ENCODE results near the gene CNOT3. TPM values are rescaled to one million over a fixed set of nuclear protein-coding genes. Genes with fewer than 3 reads are reported as not detected.
A peak's percentile ranks its signal among the peaks of the same experiment; 100 is the strongest.

CNOT3 gene
- total RNA-seq, 1 donor from 2014 or later, result 20.7 TPM

DNA sequence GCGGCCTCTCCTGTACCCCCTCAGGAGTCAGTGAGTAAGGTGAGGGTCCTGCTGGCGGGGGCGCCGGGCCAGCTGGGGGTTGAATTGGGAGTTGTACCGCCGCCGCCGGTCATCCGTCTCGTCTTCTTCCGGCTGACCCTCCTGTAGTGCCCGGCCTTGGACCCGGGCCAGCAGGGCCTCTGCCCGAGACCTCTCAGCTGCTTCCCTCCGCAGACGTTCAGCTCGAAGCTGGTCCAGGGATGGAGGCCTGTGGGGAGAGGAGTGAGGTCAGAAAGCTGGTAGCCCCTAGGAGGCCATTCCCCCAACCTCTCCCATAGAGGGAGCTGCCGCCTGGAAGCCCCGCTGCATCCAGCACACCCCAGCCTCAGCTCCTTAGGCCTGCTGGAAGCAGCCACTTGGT is 18.1 kb downstream of the CNOT3 start:
- no peak for TF ChIP-seq CTCF (IDR thresholded peaks at IDR 0.05; ENCODE audit: insufficient read depth, low read length, poor library complexity, severe bottlenecking)
- Histone ChIP-seq H3K36me3 (ENCODE audit: control insufficient read depth, insufficient read depth, low read length) (peaks cover 5% of the 10 kb centered on the region), H3K27me3 (ENCODE audit: control insufficient read depth, insufficient read depth, low read length) (no peaks in the 10 kb centered on the region), H3K4me3 (ENCODE audit: low read depth, low read length) (no peak overlapping the region)
- no peak for DNase-seq (ENCODE audit: low read depth)

GRCh38 chr19:54156490-54156889 is 18.9 kb downstream of the CNOT3 start:
- DNase-seq (ENCODE audit: low read depth), result no peak
- H3K4me3 ChIP-seq (ENCODE audit: low read depth, low read length), result no peak overlapping the region
- no peaks in the 10 kb centered on the region for H3K27me3 ChIP-seq (ENCODE audit: control insufficient read depth, insufficient read depth, low read length)
- no peak for TF ChIP-seq CTCF (IDR thresholded peaks at IDR 0.05; ENCODE audit: insufficient read depth, low read length, poor library complexity, severe bottlenecking)
- H3K36me3 ChIP-seq (ENCODE audit: control insufficient read depth, insufficient read depth, low read length), result peaks cover 4% of the 10 kb centered on the region

- H3K36me3 ChIP-seq (ENCODE audit: control insufficient read depth, insufficient read depth, low read length), result peaks cover 4% of the 10 kb centered on the region
- no peak for DNase-seq (ENCODE audit: low read depth)
- H3K27me3 ChIP-seq (ENCODE audit: control insufficient read depth, insufficient read depth, low read length), result no peaks in the 10 kb centered on the region
- H3K4me3 ChIP-seq (ENCODE audit: low read depth, low read length), result no peak overlapping the region
- no peak for TF ChIP-seq CTCF (IDR thresholded peaks at IDR 0.05; ENCODE audit: insufficient read depth, low read length, poor library complexity, severe bottlenecking)
Observed at GRCh38 chr19:54156953-54157352, 19.4 kb downstream of the CNOT3 start.

- TF ChIP-seq CTCF (IDR thresholded peaks at IDR 0.05; ENCODE audit: insufficient read depth, low read length, poor library complexity, severe bottlenecking), result no peak
- Histone ChIP-seq H3K4me3 (ENCODE audit: low read depth, low read length) (peak overlapping the region; percentile 90), H3K27me3 (ENCODE audit: control insufficient read depth, insufficient read depth, low read length) (no peaks in the 10 kb centered on the region)
Observed at GRCh38 chr19:54158812-54159351, 21.3 kb downstream of the CNOT3 start.

GRCh38 chr19:54159352-54160181 is 22.0 kb downstream of the CNOT3 start, which contains the start of gene LENG1:
TSS of gene LENG1 (minus strand) at chr19:54159721. CDS start at chr19:54159695, 26 bp downstream.
- peak; percentile 14 for TF ChIP-seq CTCF (IDR thresholded peaks at IDR 0.05; ENCODE audit: insufficient read depth, low read length, poor library complexity, severe bottlenecking)
- DNase-seq (ENCODE audit: low read depth), result peak; percentile 100
- Histone ChIP-seq H3K36me3 (ENCODE audit: control insufficient read depth, insufficient read depth, low read length) (no peaks in the 10 kb centered on the region), H3K4me3 (ENCODE audit: low read depth, low read length) (peak within 1 kb of the TSS; percentile 90), H3K27me3 (ENCODE audit: control insufficient read depth, insufficient read depth, low read length) (peaks cover 4% of the 10 kb centered on the region)

More at GRCh38 chr19:54158812-54159351, 21.3 kb downstream of the CNOT3 start:
- peaks cover under 1% of the 10 kb centered on the region for H3K36me3 ChIP-seq (ENCODE audit: control insufficient read depth, insufficient read depth, low read length)
- DNase-seq (ENCODE audit: low read depth), result no peak

All from kidney epithelial cell (primary cell).